Measurements from ENCODE around the gene MBD4.

DNA sequence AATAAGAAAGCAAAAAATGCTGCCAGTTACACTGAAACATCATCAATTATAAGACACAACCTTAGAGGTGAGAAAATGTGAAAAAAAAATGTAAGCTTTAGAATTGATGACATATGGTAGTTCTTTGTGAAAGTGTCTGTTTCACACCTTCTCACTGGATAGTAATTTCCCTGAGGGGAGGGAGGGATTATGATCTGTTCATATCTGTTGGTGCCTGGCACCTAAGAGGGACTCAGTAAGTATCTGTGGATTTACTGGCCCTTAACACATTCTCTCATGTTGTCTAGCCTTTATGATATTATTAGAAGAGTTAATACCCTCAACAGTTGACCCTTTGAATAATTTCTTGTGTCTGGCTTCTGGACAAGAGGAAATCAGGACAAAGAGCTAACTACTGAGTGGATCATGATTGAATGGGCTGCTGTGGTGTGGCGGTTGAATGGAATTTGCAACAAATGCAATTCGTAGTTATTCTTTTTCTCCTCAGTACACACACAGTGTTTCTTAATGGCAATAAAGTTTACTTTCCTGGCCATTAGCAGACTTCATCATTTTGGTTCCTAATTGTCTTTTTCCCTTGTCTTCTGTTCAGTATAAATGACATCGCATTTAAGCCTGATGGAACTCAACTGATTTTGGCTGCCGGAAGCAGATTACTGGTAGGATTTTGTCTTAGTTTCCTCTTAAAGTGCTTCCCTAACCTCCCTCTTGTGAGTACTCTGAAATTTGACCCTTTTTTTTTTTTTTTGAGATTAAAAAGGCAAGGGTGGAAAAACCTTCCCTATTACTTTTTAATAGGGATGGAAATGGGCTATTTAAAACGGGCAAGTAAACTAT is 9.7 kb upstream of the MBD4 start:
- TF ChIP-seq, protein P1, sequence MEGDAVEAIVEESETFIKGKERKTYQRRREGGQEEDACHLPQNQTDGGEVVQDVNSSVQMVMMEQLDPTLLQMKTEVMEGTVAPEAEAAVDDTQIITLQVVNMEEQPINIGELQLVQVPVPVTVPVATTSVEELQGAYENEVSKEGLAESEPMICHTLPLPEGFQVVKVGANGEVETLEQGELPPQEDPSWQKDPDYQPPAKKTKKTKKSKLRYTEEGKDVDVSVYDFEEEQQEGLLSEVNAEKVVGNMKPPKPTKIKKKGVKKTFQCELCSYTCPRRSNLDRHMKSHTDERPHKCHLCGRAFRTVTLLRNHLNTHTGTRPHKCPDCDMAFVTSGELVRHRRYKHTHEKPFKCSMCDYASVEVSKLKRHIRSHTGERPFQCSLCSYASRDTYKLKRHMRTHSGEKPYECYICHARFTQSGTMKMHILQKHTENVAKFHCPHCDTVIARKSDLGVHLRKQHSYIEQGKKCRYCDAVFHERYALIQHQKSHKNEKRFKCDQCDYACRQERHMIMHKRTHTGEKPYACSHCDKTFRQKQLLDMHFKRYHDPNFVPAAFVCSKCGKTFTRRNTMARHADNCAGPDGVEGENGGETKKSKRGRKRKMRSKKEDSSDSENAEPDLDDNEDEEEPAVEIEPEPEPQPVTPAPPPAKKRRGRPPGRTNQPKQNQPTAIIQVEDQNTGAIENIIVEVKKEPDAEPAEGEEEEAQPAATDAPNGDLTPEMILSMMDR (conservative IDR thresholded peaks at IDR 0.05) = no peak
- no peak for TF ChIP-seq ZFX (IDR thresholded peaks at IDR 0.05)

All from C4-2B (cell line).